Measurements from ENCODE around the gene SNTG2. TPM values are rescaled to one million over a fixed set of nuclear protein-coding genes. Genes with fewer than 3 reads are reported as not detected.

SNTG2 gene
- total and polyA plus RNA-seq, 2 donors (not counting 3 experiments of a cell fraction or from before 2014, with no cell fraction given), result not detected

DNA sequence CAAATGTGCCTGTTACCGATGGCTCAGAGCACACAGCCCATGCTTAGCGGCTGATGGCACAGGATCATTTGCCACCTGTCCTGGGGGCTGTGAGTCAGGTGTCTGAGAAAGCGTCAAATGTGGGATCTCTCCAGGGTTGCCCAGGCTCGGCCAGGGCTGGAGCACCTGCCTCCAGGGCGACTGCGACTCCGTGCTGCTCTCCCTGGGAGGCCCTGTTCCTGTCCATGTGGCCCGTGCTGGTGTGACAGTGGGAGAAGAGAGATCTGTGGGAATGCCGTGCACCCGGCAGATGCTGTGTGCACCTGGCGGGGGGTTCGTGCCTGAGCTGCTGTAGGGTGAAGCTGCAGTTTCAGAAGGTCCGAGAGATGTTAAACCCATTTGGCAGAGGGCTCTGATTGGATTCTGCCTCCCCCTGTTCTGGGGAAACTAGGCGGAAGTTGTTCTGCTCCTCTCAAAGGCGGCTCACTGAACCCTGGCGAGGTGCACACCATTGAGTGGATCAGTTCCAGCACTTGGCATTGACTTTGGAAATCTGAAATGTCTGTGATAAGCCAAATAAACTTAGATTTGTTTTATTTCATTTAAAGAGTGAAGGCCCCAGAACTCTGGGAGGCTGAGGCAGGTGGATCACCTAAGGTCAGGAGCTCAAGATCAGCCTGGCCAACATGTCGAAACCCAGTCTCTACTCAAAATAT, 428.0 kb downstream of the SNTG2 start:
- H3K9ac ChIP-seq (replicated peaks; ENCODE audit: extremely low read depth, insufficient read depth, low read length), result no peak overlapping the region
- H3K36me3 ChIP-seq (ENCODE audit: control insufficient read depth in 2 of 2, extremely low read depth in 1 of 2, insufficient read depth in 2 of 2, low read length in 2 of 2), result no peaks in the 10 kb centered on the region
- no peaks in the 10 kb centered on the region for H4K20me1 ChIP-seq (replicated peaks; ENCODE audit: control insufficient read depth, extremely low read depth, insufficient read depth, low read length)
- no peaks in the 10 kb centered on the region for H3K4me1 ChIP-seq (ENCODE audit: control insufficient read depth, extremely low read depth, insufficient read depth, low read length)
- no peak overlapping the region for H3K4me3 ChIP-seq (replicated peaks in 1 of 3; ENCODE audit: insufficient read depth in 1 of 3, low read depth in 1 of 3, low read length in 3 of 3)
- FAIRE-seq (no peak), DNase-seq (ENCODE audit: low read depth, low spot score) (no peak)
- no peaks in the 10 kb centered on the region for H3K27me3 ChIP-seq (ENCODE audit: control insufficient read depth in 2 of 2, insufficient read depth in 2 of 2, low read length in 2 of 2)
- dilution Hi-C loops (cut with MboI; ENCODE audit: extremely low pct_ligation_motif_present, low sequenced_read_pairs), result no loop called here
- POLR2A ChIA-PET, result no interaction called here
- TF ChIP-seq MYC (IDR thresholded peaks at IDR 0.05; ENCODE audit: low read depth, low read length) (no peak), EZH2 (IDR thresholded peaks at IDR 0.05; ENCODE audit: borderline replicate concordance, low read depth, low read length, severe bottlenecking) (no peak), POLR2AphosphoS5 (IDR thresholded peaks at IDR 0.05; ENCODE audit: insufficient read depth, low read depth, low read length) (no peak), FOS (IDR thresholded peaks at IDR 0.05; ENCODE audit: borderline replicate concordance, insufficient read depth, low read length) (no peak), JUN (IDR thresholded peaks at IDR 0.05; ENCODE audit: borderline replicate concordance, insufficient read depth, insufficient read length, low read depth) (no peak), GATA2 (IDR thresholded peaks at IDR 0.05; ENCODE audit: insufficient read depth, insufficient read length, low read depth, low read length) (no peak), POLR2A (IDR thresholded peaks at IDR 0.05; ENCODE audit: low read depth, low read length) (no peak)
- TF ChIP-seq, protein P1, sequence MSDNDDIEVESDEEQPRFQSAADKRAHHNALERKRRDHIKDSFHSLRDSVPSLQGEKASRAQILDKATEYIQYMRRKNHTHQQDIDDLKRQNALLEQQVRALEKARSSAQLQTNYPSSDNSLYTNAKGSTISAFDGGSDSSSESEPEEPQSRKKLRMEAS (IDR thresholded peaks at IDR 0.05; ENCODE audit: insufficient read depth, insufficient read length), result no peak
- TF ChIP-seq, protein P2, sequence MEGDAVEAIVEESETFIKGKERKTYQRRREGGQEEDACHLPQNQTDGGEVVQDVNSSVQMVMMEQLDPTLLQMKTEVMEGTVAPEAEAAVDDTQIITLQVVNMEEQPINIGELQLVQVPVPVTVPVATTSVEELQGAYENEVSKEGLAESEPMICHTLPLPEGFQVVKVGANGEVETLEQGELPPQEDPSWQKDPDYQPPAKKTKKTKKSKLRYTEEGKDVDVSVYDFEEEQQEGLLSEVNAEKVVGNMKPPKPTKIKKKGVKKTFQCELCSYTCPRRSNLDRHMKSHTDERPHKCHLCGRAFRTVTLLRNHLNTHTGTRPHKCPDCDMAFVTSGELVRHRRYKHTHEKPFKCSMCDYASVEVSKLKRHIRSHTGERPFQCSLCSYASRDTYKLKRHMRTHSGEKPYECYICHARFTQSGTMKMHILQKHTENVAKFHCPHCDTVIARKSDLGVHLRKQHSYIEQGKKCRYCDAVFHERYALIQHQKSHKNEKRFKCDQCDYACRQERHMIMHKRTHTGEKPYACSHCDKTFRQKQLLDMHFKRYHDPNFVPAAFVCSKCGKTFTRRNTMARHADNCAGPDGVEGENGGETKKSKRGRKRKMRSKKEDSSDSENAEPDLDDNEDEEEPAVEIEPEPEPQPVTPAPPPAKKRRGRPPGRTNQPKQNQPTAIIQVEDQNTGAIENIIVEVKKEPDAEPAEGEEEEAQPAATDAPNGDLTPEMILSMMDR (IDR thresholded peaks at IDR 0.05; ENCODE audit: extremely low read depth in 1 of 2, insufficient read depth in 1 of 2, low read depth in 1 of 2, low read length in 2 of 2), result no peak
- no TSS peak for BruUV-seq (replicated peaks)
- H3K79me2 ChIP-seq (ENCODE audit: control insufficient read depth, insufficient read depth, low read length), result no peaks in the 10 kb centered on the region
- intact Hi-C loops (cut with micrococcal nuclease), result no loop called here
- H3K9me3 ChIP-seq (replicated peaks; ENCODE audit: control insufficient read depth, insufficient read depth, low read length), result peaks cover 6% of the 10 kb centered on the region
- H3K4me2 ChIP-seq (ENCODE audit: insufficient read depth, low read length), result no peak overlapping the region
- no peak overlapping the region for H2AFZ ChIP-seq (ENCODE audit: low read depth, low read length)
- no peaks in the 10 kb centered on the region for H3K9me1 ChIP-seq (replicated peaks; ENCODE audit: control insufficient read depth, extremely low read depth, insufficient read depth, low read length)
- CTCF ChIA-PET, result no interaction called here
- no peak overlapping the region for H3K27ac ChIP-seq (ENCODE audit: insufficient read depth, low read depth, low read length)
